H9 (cell line): ENCODE results near the gene CAPN9. TPM values are rescaled to one million over a fixed set of nuclear protein-coding genes. Genes with fewer than 3 reads are reported as not detected.
A peak's percentile ranks its signal among the peaks of the same experiment; 100 is the strongest.

ENCODE experiments used
- DNase-seq: peaks from one replicate; pipeline ENCODE4 v3.0.0-alpha.2; 2017
- H2AFZ ChIP-seq: one replicate; pipeline ENCODE4 v1.6.1; 2013; ENCODE audit warnings: mild to moderate bottlenecking, low read length, control low read depth, moderate library complexity
- H2AK5ac ChIP-seq: 2 replicates; pipeline ENCODE4 v1.6.1; 2013; ENCODE audit warnings: low read length, control low read depth, mixed read lengths; ENCODE audit not compliant: insufficient read length
- H2BK120ac ChIP-seq: one replicate; pipeline ENCODE4 v1.6.1; 2013; ENCODE audit warnings: low read depth, mild to moderate bottlenecking, low read length, control low read depth, inconsistent platforms; ENCODE audit not compliant: poor library complexity, severe bottlenecking
- H2BK12ac ChIP-seq: 2 replicates; pipeline ENCODE4 v1.6.1; 2013; ENCODE audit warnings: low read length, control low read depth, mixed read lengths, low read depth; ENCODE audit not compliant: insufficient read length
- H2BK15ac ChIP-seq: 2 replicates; pipeline ENCODE4 v1.6.1; 2013; ENCODE audit warnings: low read depth, low read length, control low read depth
- H2BK20ac ChIP-seq: one replicate; pipeline ENCODE4 v1.6.1; 2013; ENCODE audit warnings: low read depth, mild to moderate bottlenecking, low read length, control low read depth, inconsistent platforms; ENCODE audit not compliant: poor library complexity, severe bottlenecking
- H2BK5ac ChIP-seq: 2 replicates; pipeline ENCODE4 v1.6.1; 2013; ENCODE audit warnings: low read length, control low read depth, mixed read lengths; ENCODE audit not compliant: insufficient read length
- H3K14ac ChIP-seq: 2 replicates; pipeline ENCODE4 v1.6.1; 2013; ENCODE audit warnings: low read length, control low read depth; ENCODE audit not compliant: insufficient read depth
- H3K18ac ChIP-seq: 2 replicates; pipeline ENCODE4 v1.6.1; 2013; ENCODE audit warnings: low read depth, mild to moderate bottlenecking, mixed read lengths, low read length, control low read depth; ENCODE audit not compliant: insufficient read length
- H3K23ac ChIP-seq: 2 replicates; pipeline ENCODE4 v1.6.1; 2013; ENCODE audit warnings: low read length, control low read depth, mixed read lengths, low read depth; ENCODE audit not compliant: insufficient read length
- H3K23me2 ChIP-seq: 2 replicates; pipeline ENCODE4 v1.6.1; 2013; ENCODE audit warnings: low read depth, mild to moderate bottlenecking, mixed read lengths, low read length, control low read depth; ENCODE audit not compliant: insufficient read length, poor library complexity, severe bottlenecking
- H3K27ac ChIP-seq: 2 replicates; pipeline ENCODE4 v1.5.1; 2013; ENCODE audit warnings: low read length, control low read depth, mixed read lengths, low read depth; ENCODE audit not compliant: insufficient read length
- H3K27me3 ChIP-seq: 2 replicates; pipeline ENCODE4 v1.6.1; 2013; ENCODE audit warnings: low read length, control low read depth, inconsistent platforms; ENCODE audit not compliant: insufficient read depth
- H3K4ac ChIP-seq: 2 replicates; pipeline ENCODE4 v1.6.1; 2013; ENCODE audit warnings: low read depth, mild to moderate bottlenecking, control low read depth, inconsistent platforms, low read length, moderate library complexity
- H3K4me1 ChIP-seq: 2 replicates; pipeline ENCODE4 v1.6.1; 2013; ENCODE audit warnings: low read length, control low read depth, inconsistent platforms; ENCODE audit not compliant: insufficient read depth
- H3K4me2 ChIP-seq: 2 replicates; pipeline ENCODE4 v1.6.1; 2013; ENCODE audit warnings: low read length, control low read depth, mixed read lengths; ENCODE audit not compliant: insufficient read length, insufficient read depth
- H3K56ac ChIP-seq: 2 replicates; pipeline ENCODE4 v1.6.1; 2013; ENCODE audit warnings: low read depth, mild to moderate bottlenecking, mixed read lengths, low read length, control low read depth; ENCODE audit not compliant: insufficient read length
- H3K79me1 ChIP-seq: 2 replicates; pipeline ENCODE4 v1.6.1; 2013; ENCODE audit warnings: low read depth, mild to moderate bottlenecking, moderate library complexity, low read length, control low read depth, inconsistent platforms; ENCODE audit not compliant: insufficient read depth, poor library complexity, severe bottlenecking
- H3K79me2 ChIP-seq: 2 replicates; pipeline ENCODE4 v1.6.1; 2013; ENCODE audit warnings: low read length, control low read depth, inconsistent platforms; ENCODE audit not compliant: insufficient read depth
- H3K9ac ChIP-seq: 2 replicates; pipeline ENCODE4 v1.6.1; 2013; ENCODE audit warnings: low read length, control low read depth, mixed read lengths; ENCODE audit not compliant: insufficient read length; ENCODE audit errors: extremely low read depth
- H3K9me3 ChIP-seq: one replicate; pipeline ENCODE4 v1.6.1; 2013; ENCODE audit warnings: low read depth, low read length, inconsistent platforms; ENCODE audit not compliant: control insufficient read depth
- H3T11ph ChIP-seq: one replicate; pipeline ENCODE4 v1.6.1; 2013; ENCODE audit warnings: mild to moderate bottlenecking, low read length, control low read depth, inconsistent platforms
- H4K20me1 ChIP-seq: one replicate; pipeline ENCODE4 v1.6.1; 2013; ENCODE audit not compliant: control insufficient read depth, insufficient read length, insufficient read depth
- H4K5ac ChIP-seq: 2 replicates; pipeline ENCODE4 v1.6.1; 2013; ENCODE audit warnings: low read depth, mild to moderate bottlenecking, mixed read lengths, low read length, control low read depth; ENCODE audit not compliant: insufficient read length
- H4K8ac ChIP-seq: replicated peaks from 2 replicates; pipeline ENCODE4 v1.6.1; 2013; ENCODE audit warnings: low read length, control low read depth, mixed read lengths, low read depth; ENCODE audit not compliant: insufficient read length
- H4K91ac ChIP-seq: 2 replicates; pipeline ENCODE4 v1.6.1; 2013; ENCODE audit warnings: low read depth, mild to moderate bottlenecking, moderate library complexity, mixed read lengths, low read length, control low read depth; ENCODE audit not compliant: insufficient read length
- H3K27ac Mint-ChIP-seq, 3 experiments: 2 replicates in 2 of 3; 3 replicates in 1 of 3; pipeline ENCODE4 v1.8.0; 2020 to 2021; ENCODE audit warnings: mixed read lengths in 3 of 3, mild to moderate bottlenecking in 1 of 3, moderate library complexity in 1 of 3
- H3K27me3 Mint-ChIP-seq: 2 replicates; pipeline ENCODE4 v1.8.0; 2021; ENCODE audit warnings: low read depth, mild to moderate bottlenecking, moderate library complexity, mixed read lengths
- H3K36me3 Mint-ChIP-seq, 3 experiments: 2 replicates in 2 of 3; 3 replicates in 1 of 3; pipeline ENCODE4 v1.8.0; 2020 to 2021; ENCODE audit warnings: low read depth in 3 of 3, mixed read lengths in 3 of 3; ENCODE audit not compliant: insufficient read depth in 1 of 3
- H3K4me1 Mint-ChIP-seq, 2 experiments: 2 replicates each; pipeline ENCODE4 v1.8.0; 2020; ENCODE audit warnings: mixed read lengths in 2 of 2
- H3K4me3 Mint-ChIP-seq, 2 experiments: 2 replicates in 1 of 2; 3 replicates in 1 of 2; pipeline ENCODE4 v1.8.0; 2020 to 2021; ENCODE audit warnings: mild to moderate bottlenecking in 2 of 2, mixed read lengths in 2 of 2, moderate library complexity in 1 of 2
- H3K9me3 Mint-ChIP-seq, 2 experiments: 2 replicates in 1 of 2; 3 replicates in 1 of 2; pipeline ENCODE4 v1.8.0; 2020; ENCODE audit warnings: mild to moderate bottlenecking in 2 of 2, mixed read lengths in 2 of 2, moderate library complexity in 1 of 2
- WGBS: extraction: QIAGEN DNeasy Blood & Tissue Kit; methylation state at CpG from one replicate; pipeline ENCODE4 v1.1.7; 2013; ENCODE audit warnings: missing lambda C conversion rate, low lambda C conversion rate, mixed read lengths; ENCODE audit not compliant: insufficient read length; ENCODE audit errors: extremely low coverage; 5-methylcytosine and 5-hydroxymethylcytosine counted together
- total RNA-seq: library from RNA; stranded (reverse); gene quantifications from 2 replicates; pipeline ENCODE4 v1.2.1, GENCODE V29; 2021
- TF ChIP-seq, protein P1 (sequence below): fragments of 200-600 bp; sonication (generic); conservative IDR thresholded peaks from 3 replicates; pipeline ENCODE4 v1.8.0; 2021; ENCODE audit warnings: antibody characterized with exemption, mild to moderate bottlenecking

The CAPN9 gene
- total RNA-seq, 1 experiment from 2014 or later: 0.22 TPM

DNA sequence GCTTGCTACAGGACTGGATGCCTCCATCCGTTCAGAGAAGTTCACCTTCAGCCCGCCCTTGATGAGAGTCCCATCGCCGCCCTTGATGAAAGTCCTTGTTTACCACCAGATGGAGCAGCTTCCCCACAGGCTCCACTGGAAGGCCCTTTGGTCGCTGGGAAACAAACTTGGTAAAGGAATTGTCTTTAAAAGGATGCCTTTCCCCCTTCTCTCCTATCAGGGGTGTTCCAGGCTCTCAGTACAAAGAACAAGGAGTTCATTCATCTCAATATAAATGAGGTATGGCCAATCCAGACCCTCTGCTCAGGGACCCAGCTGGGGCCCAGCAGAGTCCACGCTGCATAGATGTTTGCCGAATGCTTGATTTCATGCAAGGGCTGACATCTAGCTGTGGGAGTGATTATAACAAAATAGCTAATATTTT, 50.8 kb downstream of the CAPN9 start:
- H2BK20ac ChIP-seq: no peak overlapping the region
- H3K14ac ChIP-seq: no peak overlapping the region
- no peak overlapping the region for H2BK120ac ChIP-seq
- peak; percentile 72 for DNase-seq
- H4K5ac ChIP-seq: no peak overlapping the region
- no peaks in the 10 kb centered on the region for H4K20me1 ChIP-seq
- no peak overlapping the region for H3K9ac ChIP-seq
- no peaks in the 10 kb centered on the region; the same call in 1 of the 2 replicates for H3K27me3 ChIP-seq
- no CpG with 5 or more reads among the region's 7 CpGs for WGBS
- H3K56ac ChIP-seq: no peak overlapping the region
- H3K4me2 ChIP-seq: no peak overlapping the region
- Mint-ChIP-seq H3K9me3 (no peaks in the 10 kb centered on the region), H3K36me3 (no peaks in the 10 kb centered on the region), H3K4me1 (peaks cover 0 to 2% of the 10 kb centered on the region in 2 experiments; a peak in 2 of 4 replicates), H3K27me3 (peaks cover 66% of the 10 kb centered on the region), H3K4me3 (no peak overlapping the region), H3K27ac (no peak overlapping the region)
- H2BK15ac ChIP-seq: no peak overlapping the region
- H3K79me1 ChIP-seq: no peaks in the 10 kb centered on the region
- H3K9me3 ChIP-seq: no peaks in the 10 kb centered on the region
- H3K27ac ChIP-seq: no peak overlapping the region
- H3K23ac ChIP-seq: no peak overlapping the region
- no peak overlapping the region for H3K18ac ChIP-seq
- H3K4me1 ChIP-seq: no peaks in the 10 kb centered on the region
- no peak overlapping the region for H2AFZ ChIP-seq
- H3T11ph ChIP-seq: no peak overlapping the region
- H2BK12ac ChIP-seq: no peak overlapping the region
- no peak overlapping the region for H4K91ac ChIP-seq
- H3K23me2 ChIP-seq: no peaks in the 10 kb centered on the region
- H4K8ac ChIP-seq: no peak overlapping the region
- H2AK5ac ChIP-seq: no peak overlapping the region
- H2BK5ac ChIP-seq: no peak overlapping the region
- TF ChIP-seq, protein P1, sequence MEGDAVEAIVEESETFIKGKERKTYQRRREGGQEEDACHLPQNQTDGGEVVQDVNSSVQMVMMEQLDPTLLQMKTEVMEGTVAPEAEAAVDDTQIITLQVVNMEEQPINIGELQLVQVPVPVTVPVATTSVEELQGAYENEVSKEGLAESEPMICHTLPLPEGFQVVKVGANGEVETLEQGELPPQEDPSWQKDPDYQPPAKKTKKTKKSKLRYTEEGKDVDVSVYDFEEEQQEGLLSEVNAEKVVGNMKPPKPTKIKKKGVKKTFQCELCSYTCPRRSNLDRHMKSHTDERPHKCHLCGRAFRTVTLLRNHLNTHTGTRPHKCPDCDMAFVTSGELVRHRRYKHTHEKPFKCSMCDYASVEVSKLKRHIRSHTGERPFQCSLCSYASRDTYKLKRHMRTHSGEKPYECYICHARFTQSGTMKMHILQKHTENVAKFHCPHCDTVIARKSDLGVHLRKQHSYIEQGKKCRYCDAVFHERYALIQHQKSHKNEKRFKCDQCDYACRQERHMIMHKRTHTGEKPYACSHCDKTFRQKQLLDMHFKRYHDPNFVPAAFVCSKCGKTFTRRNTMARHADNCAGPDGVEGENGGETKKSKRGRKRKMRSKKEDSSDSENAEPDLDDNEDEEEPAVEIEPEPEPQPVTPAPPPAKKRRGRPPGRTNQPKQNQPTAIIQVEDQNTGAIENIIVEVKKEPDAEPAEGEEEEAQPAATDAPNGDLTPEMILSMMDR: peak; percentile 76
- H3K79me2 ChIP-seq: no peaks in the 10 kb centered on the region
- H3K4ac ChIP-seq: no peak overlapping the region
